ENCODE data around the gene FLNB. TPM values are rescaled to one million over a fixed set of nuclear protein-coding genes. Genes with fewer than 3 reads are reported as not detected.

FLNB gene
- total RNA-seq, 1 experiment from 2014 or later = 127 TPM

- no peak for TF ChIP-seq NR2C2 (CRISPR knock-in tag; IDR thresholded peaks at IDR 0.05)
- no peaks in the 10 kb centered on the region for H3K27me3 Mint-ChIP-seq (ENCODE audit: low read depth)
- no peaks in the 10 kb centered on the region for H3K36me3 Mint-ChIP-seq
- peak overlapping the region; percentile 86 for H3K27ac Mint-ChIP-seq
- CTCF ChIA-PET = interaction anchor here (1.1 to 1.9 kb wide), 4 partner anchors 14 to 60 kb away, joined by 3 to 12 read pairs (median 5); partner anchors contain the start of gene FLNB
- no peak overlapping the region for H3K4me3 Mint-ChIP-seq
- no peak for DNase-seq (ENCODE audit: low spot score)
- peaks cover 88% of the 10 kb centered on the region for H3K4me1 Mint-ChIP-seq
- POLR2A ChIA-PET = interaction anchor here (2.4 kb wide), 1 partner anchor 27 kb away, joined by 13 read pairs; no protein-coding TSS in a partner anchor
- H3K9me3 Mint-ChIP-seq = no peaks in the 10 kb centered on the region
- ATAC-seq = no peak
These were observed 14.3 kb downstream of the FLNB start for GRCh38 chr3:58022490-58022889.

- H3K4me1 Mint-ChIP-seq = peaks cover 90% of the 10 kb centered on the region
- no peaks in the 10 kb centered on the region for H3K9me3 Mint-ChIP-seq
- no peak overlapping the region for H3K4me3 Mint-ChIP-seq
- POLR2A ChIA-PET = no interaction called here
- H3K27me3 Mint-ChIP-seq (ENCODE audit: low read depth) = no peaks in the 10 kb centered on the region
- no peaks in the 10 kb centered on the region for H3K36me3 Mint-ChIP-seq
- CTCF ChIA-PET = interaction anchor here (1.1 kb wide), 1 partner anchor 17 kb away, joined by 3 read pairs; no protein-coding TSS in a partner anchor
- no peak overlapping the region for H3K27ac Mint-ChIP-seq
- ATAC-seq (no peak), DNase-seq (ENCODE audit: low spot score) (no peak)
- TF ChIP-seq ZNF317 (CRISPR knock-in tag; IDR thresholded peaks at IDR 0.05; ENCODE audit: borderline replicate concordance, low read depth) (no peak), IRF1 (CRISPR knock-in tag; IDR thresholded peaks at IDR 0.05) (no peak), MLX (CRISPR knock-in tag; IDR thresholded peaks at IDR 0.05) (no peak), SMAD4 (CRISPR knock-in tag; IDR thresholded peaks at IDR 0.05) (no peak)
These were observed 15.3 kb downstream of the FLNB start for GRCh38 chr3:58023531-58023930.

- Mint-ChIP-seq H3K27ac (peak overlapping the region; percentile 98), H3K9me3 (no peaks in the 10 kb centered on the region), H3K4me3 (no peak overlapping the region), H3K27me3 (ENCODE audit: low read depth) (no peaks in the 10 kb centered on the region), H3K4me1 (peaks cover 90% of the 10 kb centered on the region), H3K36me3 (no peaks in the 10 kb centered on the region)
- CTCF ChIA-PET = interaction anchor here (0.6 to 1.5 kb wide), 5 partner anchors 10 to 152 kb away, joined by 3 to 5 read pairs (median 4); no protein-coding TSS in a partner anchor
- POLR2A ChIA-PET = interaction anchor here (0.6 kb wide), 1 partner anchor 286 kb away, joined by 3 read pairs; no protein-coding TSS in a partner anchor
- ATAC-seq (no peak), DNase-seq (ENCODE audit: low spot score) (no peak)
- TF ChIP-seq KAT7 (CRISPR knock-in tag; IDR thresholded peaks at IDR 0.05; ENCODE audit: borderline replicate concordance) = no peak
- no peak for TF ChIP-seq JAZF1 (CRISPR knock-in tag; IDR thresholded peaks at IDR 0.05)
- TF ChIP-seq CREB1 (CRISPR knock-in tag; IDR thresholded peaks at IDR 0.05) = no peak
- no peak for TF ChIP-seq PREB (CRISPR knock-in tag; IDR thresholded peaks at IDR 0.05; ENCODE audit: borderline replicate concordance)
- TF ChIP-seq TEAD1 (CRISPR knock-in tag; IDR thresholded peaks at IDR 0.05) = no peak
- no peak for TF ChIP-seq E2F1 (CRISPR knock-in tag; IDR thresholded peaks at IDR 0.05)
- TF ChIP-seq ZNF396 (CRISPR knock-in tag; IDR thresholded peaks at IDR 0.05; ENCODE audit: borderline replicate concordance) = no peak
- TF ChIP-seq CREM (CRISPR knock-in tag; IDR thresholded peaks at IDR 0.05) = no peak
- TF ChIP-seq E2F4 (CRISPR knock-in tag; IDR thresholded peaks at IDR 0.05; ENCODE audit: borderline replicate concordance, low read depth) = no peak
- no peak for TF ChIP-seq FOXP1 (CRISPR knock-in tag; IDR thresholded peaks at IDR 0.05; ENCODE audit: borderline replicate concordance)
- TF ChIP-seq MYBL2 (CRISPR knock-in tag; IDR thresholded peaks at IDR 0.05) = no peak
- no peak for TF ChIP-seq ZNF138 (CRISPR knock-in tag; conservative IDR thresholded peaks at IDR 0.05)
- no peak for TF ChIP-seq ZSCAN18 (CRISPR knock-in tag; IDR thresholded peaks at IDR 0.05)
- TF ChIP-seq ZNF416 (CRISPR knock-in tag; IDR thresholded peaks at IDR 0.05) = no peak
- no peak for TF ChIP-seq OVOL2 (CRISPR knock-in tag; IDR thresholded peaks at IDR 0.05; ENCODE audit: borderline replicate concordance)
- no peak for TF ChIP-seq ATF2 (CRISPR knock-in tag; IDR thresholded peaks at IDR 0.05; ENCODE audit: borderline replicate concordance, low read depth)
- TF ChIP-seq ATF6 (CRISPR knock-in tag; IDR thresholded peaks at IDR 0.05) = no peak
- TF ChIP-seq EMX1 (CRISPR knock-in tag; IDR thresholded peaks at IDR 0.05) = no peak
These were observed 17.2 kb downstream of the FLNB start for GRCh38 chr3:58025406-58025805.
